Activated T-helper 1 cell treated with anti-CD3 and anti-CD28 coated beads, Interleukin-12 subunit alpha, Interleukin-12 subunit beta, Interleukin-2, Interleukin-4 antibody, amounts not matched to agents 30 ng/mL and 10 ng/mL and 1 ng/mL, durations not matched to agents 14 hours and 24 hours and 36 hours (primary cell): ENCODE data around the gene XRRA1. TPM values are rescaled to one million over a fixed set of nuclear protein-coding genes. Genes with fewer than 3 reads are reported as not detected.

Experiments used
- DNase-seq: peaks from one replicate; pipeline ENCODE4 v3.0.0; 2021; ENCODE audit warnings: low spot score
- H3K27ac Mint-ChIP-seq: one replicate; pipeline ENCODE4 v1.8.0; 2021; ENCODE audit warnings: mild to moderate bottlenecking, mixed read lengths
- H3K27me3 Mint-ChIP-seq: one replicate; pipeline ENCODE4 v1.8.0; 2022; ENCODE audit warnings: mild to moderate bottlenecking, moderate library complexity, mixed read lengths; ENCODE audit not compliant: insufficient read depth
- H3K36me3 Mint-ChIP-seq: one replicate; pipeline ENCODE4 v1.8.0; 2021; ENCODE audit warnings: low read depth, mixed read lengths
- H3K4me1 Mint-ChIP-seq: one replicate; pipeline ENCODE4 v1.8.0; 2021; ENCODE audit warnings: low read depth, mixed read lengths
- H3K4me3 Mint-ChIP-seq: one replicate; pipeline ENCODE4 v1.8.0; 2021; ENCODE audit warnings: mild to moderate bottlenecking, moderate library complexity, mixed read lengths
- H3K9me3 Mint-ChIP-seq: one replicate; pipeline ENCODE4 v1.8.0; 2021; ENCODE audit warnings: mixed read lengths
- intact Hi-C: fragments of 100-400 bp; cut with micrococcal nuclease; formaldehyde crosslinking; loops from one replicate; pipeline ENCODE4 v1.15.1; 2024
- total RNA-seq: library from RNA; stranded (reverse); gene quantifications from 2 replicates; pipeline ENCODE4 v1.2.3, GENCODE V29; 2022

Gene XRRA1
- total RNA-seq, 1 donor from 2014 or later, result 9.0 TPM

DNA sequence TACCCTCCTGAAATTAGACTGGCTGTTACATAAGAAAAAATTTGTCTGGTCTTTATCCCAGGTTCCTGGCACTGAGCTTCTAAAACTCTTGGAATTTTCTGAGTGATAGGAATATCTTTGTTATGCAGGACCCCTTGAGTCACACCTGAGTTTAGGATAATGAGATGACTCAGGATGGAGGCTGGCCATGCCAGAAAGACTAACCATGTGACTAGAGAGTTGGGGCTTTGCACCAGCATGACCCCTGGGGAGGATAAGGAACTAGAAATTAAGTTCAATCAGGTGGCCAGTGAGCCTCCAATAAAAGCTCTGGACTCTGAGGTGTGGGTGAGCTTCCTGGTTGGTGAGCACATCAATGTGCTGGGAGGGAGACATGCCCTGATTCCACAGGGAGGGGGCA lies 88.1 kb downstream of the XRRA1 start:
- intact Hi-C loops, result no loop called here
- Mint-ChIP-seq H3K27ac (no peak overlapping the region), H3K27me3 (no peaks in the 10 kb centered on the region), H3K36me3 (peaks cover 80% of the 10 kb centered on the region), H3K4me3 (no peak overlapping the region), H3K9me3 (peaks cover 33% of the 10 kb centered on the region), H3K4me1 (peaks cover 7% of the 10 kb centered on the region)
- DNase-seq, result no peak

DNA sequence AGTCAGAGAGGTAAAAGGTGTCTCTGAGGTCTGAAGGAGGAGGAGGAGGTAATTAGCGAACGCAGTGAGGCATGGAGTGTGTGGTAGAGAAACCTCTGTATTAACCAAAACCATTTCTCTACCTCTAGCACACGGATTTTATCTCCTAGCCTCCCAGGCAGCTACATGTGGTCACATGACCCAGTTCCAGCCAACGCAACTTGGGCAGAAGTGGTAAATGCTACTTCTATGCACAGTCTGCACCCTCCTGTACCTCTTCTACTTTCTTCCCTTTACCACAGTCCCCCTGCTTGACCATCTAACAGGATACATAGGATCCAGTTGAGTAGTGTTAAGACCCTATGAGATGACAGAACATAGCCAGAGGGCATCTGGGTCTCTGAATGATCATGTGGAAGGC lies 95.7 kb downstream of the XRRA1 start:
- no peaks in the 10 kb centered on the region for H3K4me1 Mint-ChIP-seq
- no peak overlapping the region for H3K27ac Mint-ChIP-seq
- H3K27me3 Mint-ChIP-seq, result no peaks in the 10 kb centered on the region
- peaks cover 38% of the 10 kb centered on the region for H3K36me3 Mint-ChIP-seq
- H3K4me3 Mint-ChIP-seq, result no peak overlapping the region
- H3K9me3 Mint-ChIP-seq, result no peaks in the 10 kb centered on the region
- intact Hi-C loops, result no loop called here
- DNase-seq, result no peak

DNA sequence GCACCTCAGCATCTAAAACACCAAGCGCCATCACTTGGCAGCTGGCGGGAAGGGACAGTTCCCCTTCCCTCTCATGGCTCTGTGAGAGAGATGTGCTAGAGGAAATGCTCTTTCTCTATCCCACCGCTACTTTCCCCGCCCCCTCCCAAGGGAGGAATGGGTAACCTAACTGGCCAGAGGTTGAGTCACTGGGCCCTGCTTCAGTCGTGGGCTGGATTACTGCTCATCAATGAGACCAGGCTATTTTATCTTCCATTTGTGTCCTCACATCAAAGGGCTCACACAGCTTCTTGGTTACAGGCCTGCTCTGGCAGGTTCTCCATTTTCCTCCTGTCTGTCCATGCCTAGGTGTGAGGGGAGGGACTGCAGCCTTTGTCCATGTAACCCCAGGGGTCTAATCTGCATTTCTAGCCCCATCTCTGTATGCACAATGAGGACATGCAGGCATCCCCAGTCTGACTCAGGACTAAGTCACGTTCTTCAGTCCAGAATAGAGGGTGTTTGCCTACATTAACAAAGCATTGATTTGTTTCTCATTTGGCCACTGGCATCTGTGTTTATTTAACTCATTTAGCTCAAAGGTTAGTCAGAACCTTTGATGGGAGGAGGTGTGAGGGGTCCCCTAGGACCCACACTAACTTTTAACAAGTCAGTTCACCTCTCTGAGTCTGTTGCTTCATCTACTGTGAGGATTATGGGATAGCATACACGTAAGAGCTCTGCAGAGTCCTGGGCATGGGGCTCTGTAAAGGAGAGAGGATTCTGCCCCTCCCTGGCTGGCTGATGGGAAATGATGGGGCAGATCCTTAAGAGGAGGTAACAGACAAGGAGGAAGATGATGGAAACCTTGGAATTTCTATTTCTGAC lies 99.1 kb downstream of the XRRA1 start:
- intact Hi-C loops, result no loop called here
- Mint-ChIP-seq H3K4me1 (no peaks in the 10 kb centered on the region), H3K4me3 (no peak overlapping the region), H3K27ac (no peak overlapping the region), H3K9me3 (no peaks in the 10 kb centered on the region), H3K36me3 (peaks cover 21% of the 10 kb centered on the region), H3K27me3 (no peaks in the 10 kb centered on the region)
- no peak for DNase-seq

DNA sequence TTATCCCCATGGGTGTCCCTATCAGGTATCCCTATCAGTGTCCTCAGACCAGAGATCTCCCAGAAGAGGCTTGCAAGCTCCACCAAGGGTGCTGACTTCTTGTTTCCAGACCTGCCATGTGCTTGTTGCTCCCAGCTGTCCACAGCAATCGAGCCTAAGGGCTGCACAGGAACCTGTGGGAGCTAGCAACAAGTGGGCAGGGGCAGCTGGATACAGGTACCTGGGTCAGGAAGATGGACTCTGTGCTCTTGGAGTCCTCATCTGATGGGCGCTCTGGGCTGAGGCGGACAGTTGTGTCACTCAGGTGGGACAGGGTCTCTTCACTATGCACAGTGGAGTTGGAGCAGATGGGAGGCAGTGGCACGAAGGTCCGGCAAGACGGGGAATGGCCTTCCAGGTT lies 101.0 kb downstream of the XRRA1 start:
- no peak overlapping the region for H3K4me3 Mint-ChIP-seq
- peaks cover 27% of the 10 kb centered on the region for H3K36me3 Mint-ChIP-seq
- no peaks in the 10 kb centered on the region for H3K27me3 Mint-ChIP-seq
- H3K4me1 Mint-ChIP-seq, result no peaks in the 10 kb centered on the region
- DNase-seq, result no peak
- H3K9me3 Mint-ChIP-seq, result no peaks in the 10 kb centered on the region
- intact Hi-C loops, result no loop called here
- H3K27ac Mint-ChIP-seq, result no peak overlapping the region

DNA sequence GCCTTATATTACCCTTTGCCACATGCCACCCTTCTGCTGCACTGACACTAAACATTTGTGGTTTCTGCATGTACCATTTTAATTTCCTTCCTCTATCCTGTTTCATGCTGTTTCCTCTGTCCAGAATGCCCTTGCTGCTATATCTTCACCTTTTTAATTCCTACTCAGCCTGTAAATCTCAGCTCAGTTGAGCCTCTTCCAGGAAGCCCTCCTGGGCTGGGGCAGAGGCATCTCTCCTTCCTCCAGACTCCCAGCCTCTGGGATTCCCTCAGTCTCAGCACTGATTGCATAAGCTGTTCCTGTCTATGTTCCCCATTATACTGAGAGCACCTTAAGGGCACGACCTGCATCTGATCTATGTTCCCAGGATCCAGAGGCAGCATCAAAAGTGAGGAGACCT lies 101.5 kb downstream of the XRRA1 start:
- intact Hi-C loops, result no loop called here
- H3K27me3 Mint-ChIP-seq, result no peaks in the 10 kb centered on the region
- H3K4me3 Mint-ChIP-seq, result no peak overlapping the region

DNA sequence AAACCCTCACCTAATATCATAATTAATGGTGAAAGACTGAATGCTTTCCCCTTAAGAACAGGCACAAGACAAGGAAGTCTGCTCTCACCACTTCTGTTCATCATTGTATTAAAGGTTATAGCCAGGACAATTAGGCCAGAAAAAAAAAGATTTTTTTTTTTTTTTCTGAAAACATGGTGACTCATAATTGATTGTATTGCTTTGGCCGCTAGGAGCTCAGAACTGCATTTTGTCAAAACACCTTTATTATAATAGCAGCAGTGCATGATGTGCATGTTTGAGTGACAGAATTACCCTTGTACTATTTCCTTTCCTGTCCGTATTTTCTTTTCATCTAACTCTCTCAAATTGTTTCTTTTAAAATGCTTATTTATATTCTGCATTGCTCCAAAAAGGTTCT lies 102.1 kb downstream of the XRRA1 start:
- no peak for DNase-seq
- peaks cover 23% of the 10 kb centered on the region for H3K36me3 Mint-ChIP-seq
- no peaks in the 10 kb centered on the region for H3K4me1 Mint-ChIP-seq
- no peak overlapping the region for H3K27ac Mint-ChIP-seq
- no peaks in the 10 kb centered on the region for H3K9me3 Mint-ChIP-seq
- H3K4me3 Mint-ChIP-seq, result no peak overlapping the region
- intact Hi-C loops, result no loop called here
- no peaks in the 10 kb centered on the region for H3K27me3 Mint-ChIP-seq

More for the DNA sequence above, 101.5 kb downstream of the XRRA1 start:
- no peaks in the 10 kb centered on the region for H3K9me3 Mint-ChIP-seq
- H3K27ac Mint-ChIP-seq, result no peak overlapping the region
- H3K4me1 Mint-ChIP-seq, result no peaks in the 10 kb centered on the region
- peaks cover 26% of the 10 kb centered on the region for H3K36me3 Mint-ChIP-seq
- no peak for DNase-seq

DNA sequence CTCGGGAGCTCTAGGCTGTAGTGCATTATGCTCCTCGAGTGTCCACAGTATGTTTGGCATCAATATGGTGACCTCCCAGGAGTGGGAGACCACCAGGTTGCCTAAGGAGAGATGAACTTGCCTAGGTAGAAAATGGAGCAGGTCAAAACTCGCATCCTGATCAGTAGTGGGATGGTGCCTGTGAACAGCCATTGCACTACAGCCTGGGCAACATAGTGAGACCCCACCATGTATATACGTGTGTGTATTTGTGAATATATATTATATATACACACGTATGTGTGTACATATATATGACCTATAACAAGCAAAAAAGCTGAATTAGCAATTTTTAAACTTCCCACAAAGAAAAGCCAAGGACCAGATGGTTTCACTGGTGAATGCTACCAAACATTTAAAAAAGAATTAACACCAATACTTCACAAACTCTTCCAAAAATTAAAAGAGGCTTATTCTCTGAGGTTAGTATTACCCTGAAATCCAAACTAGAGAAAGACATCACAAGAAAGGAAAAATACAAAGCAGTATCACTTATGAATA lies 102.8 kb downstream of the XRRA1 start:
- intact Hi-C loops, result no loop called here
- DNase-seq, result no peak
- H3K27me3 Mint-ChIP-seq, result no peaks in the 10 kb centered on the region
- no peak overlapping the region for H3K27ac Mint-ChIP-seq
- no peak overlapping the region for H3K4me3 Mint-ChIP-seq
- H3K9me3 Mint-ChIP-seq, result no peaks in the 10 kb centered on the region
- H3K36me3 Mint-ChIP-seq, result peaks cover 25% of the 10 kb centered on the region
- H3K4me1 Mint-ChIP-seq, result no peaks in the 10 kb centered on the region

DNA sequence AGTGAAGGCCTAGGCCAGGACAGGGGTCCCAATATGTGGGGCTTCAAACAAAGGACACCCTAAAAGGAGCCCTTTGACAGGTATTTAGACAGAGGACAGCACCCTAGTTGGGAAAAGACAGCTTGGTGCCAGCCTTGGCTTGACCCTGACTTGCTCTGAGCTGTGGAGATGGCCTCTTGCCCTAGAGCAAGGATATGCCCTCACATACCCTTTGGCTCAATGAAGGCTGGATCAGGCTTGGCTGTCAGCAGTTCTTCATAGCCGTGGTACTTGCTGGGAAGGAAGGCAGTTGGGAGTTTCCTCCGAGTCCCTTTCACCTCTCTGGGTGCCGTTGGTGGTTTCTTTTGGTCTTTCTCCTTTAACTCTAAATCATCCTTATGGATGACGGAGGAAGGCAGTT lies 104.0 kb downstream of the XRRA1 start:
- H3K36me3 Mint-ChIP-seq, result peaks cover 26% of the 10 kb centered on the region
- DNase-seq, result no peak
- no peak overlapping the region for H3K4me3 Mint-ChIP-seq
- no peaks in the 10 kb centered on the region for H3K4me1 Mint-ChIP-seq
- no peaks in the 10 kb centered on the region for H3K9me3 Mint-ChIP-seq
- H3K27ac Mint-ChIP-seq, result no peak overlapping the region
- intact Hi-C loops, result no loop called here
- H3K27me3 Mint-ChIP-seq, result no peaks in the 10 kb centered on the region

DNA sequence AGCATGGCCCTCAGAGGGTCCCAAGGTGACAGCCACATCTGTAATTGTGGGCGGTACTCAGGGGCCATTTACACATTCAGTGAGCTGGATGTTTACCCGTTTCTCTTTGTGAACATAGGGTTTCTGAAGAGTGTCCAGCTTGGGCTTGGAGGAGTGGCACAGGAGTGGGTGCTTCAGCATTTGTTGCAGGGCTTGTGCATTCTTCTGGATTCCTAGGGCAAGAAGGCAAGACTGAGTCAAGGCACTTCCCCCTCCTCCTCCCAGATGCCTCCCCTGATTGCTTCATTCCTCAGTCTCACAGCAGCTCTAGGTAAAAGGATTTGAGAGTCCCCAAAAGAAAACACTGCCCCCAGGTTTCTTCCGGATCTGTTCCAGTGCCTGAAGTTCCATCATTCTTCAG lies 104.8 kb downstream of the XRRA1 start:
- H3K36me3 Mint-ChIP-seq, result peaks cover 26% of the 10 kb centered on the region
- no peaks in the 10 kb centered on the region for H3K9me3 Mint-ChIP-seq

DNA sequence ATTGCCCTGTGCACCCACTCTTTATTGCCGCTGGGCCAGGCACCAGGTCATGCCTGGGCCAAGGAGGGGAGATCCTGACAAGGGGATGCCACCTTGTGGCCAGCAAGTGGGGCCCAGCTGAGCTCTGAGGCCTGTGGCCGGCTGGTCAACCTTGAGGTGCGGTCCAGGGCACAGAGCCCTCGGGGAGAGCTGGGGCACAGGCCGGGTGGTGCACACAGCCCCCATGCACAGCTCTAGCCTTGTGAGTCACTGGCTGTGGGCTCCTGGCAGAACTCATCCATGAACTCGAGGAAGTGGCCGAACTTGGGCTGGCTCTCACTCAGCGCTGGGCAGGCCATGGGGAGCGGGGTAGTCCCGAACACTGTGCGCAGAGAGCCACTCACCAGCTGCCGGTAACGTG lies 105.9 kb downstream of the XRRA1 start:
- Mint-ChIP-seq H3K36me3 (peaks cover 26% of the 10 kb centered on the region), H3K4me3 (no peak overlapping the region), H3K27ac (no peak overlapping the region), H3K9me3 (no peaks in the 10 kb centered on the region), H3K4me1 (peaks cover 3% of the 10 kb centered on the region), H3K27me3 (no peaks in the 10 kb centered on the region)
- DNase-seq, result no peak
- intact Hi-C loops, result no loop called here

More for the DNA sequence above, 104.8 kb downstream of the XRRA1 start:
- no peak for DNase-seq
- no peaks in the 10 kb centered on the region for H3K4me1 Mint-ChIP-seq
- intact Hi-C loops, result no loop called here
- H3K27ac Mint-ChIP-seq, result no peak overlapping the region
- no peak overlapping the region for H3K4me3 Mint-ChIP-seq
- H3K27me3 Mint-ChIP-seq, result no peaks in the 10 kb centered on the region

DNA sequence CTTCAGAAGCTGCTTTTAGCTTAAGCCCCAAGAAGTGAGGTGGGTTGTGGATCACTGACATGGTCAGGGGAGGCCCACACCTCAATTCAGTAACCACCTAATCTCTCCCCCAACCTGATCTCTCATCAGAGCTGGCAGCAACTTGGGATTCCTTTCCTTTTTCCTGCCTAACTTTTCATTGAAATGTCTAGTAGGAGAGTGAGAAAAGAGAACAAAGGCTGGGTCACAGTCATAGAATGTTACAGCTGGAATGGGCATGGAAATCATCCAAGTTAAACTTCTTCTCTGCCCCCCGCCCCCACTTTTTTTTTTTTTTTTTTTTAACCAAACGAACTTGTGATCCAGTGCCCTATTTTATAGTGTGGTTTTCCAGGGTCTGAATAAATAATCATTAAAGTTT lies 108.4 kb downstream of the XRRA1 start:
- intact Hi-C loops, result no loop called here
- Mint-ChIP-seq H3K36me3 (peaks cover 35% of the 10 kb centered on the region), H3K27ac (no peak overlapping the region), H3K9me3 (no peaks in the 10 kb centered on the region), H3K4me3 (no peak overlapping the region), H3K4me1 (peaks cover 4% of the 10 kb centered on the region), H3K27me3 (no peaks in the 10 kb centered on the region)
- DNase-seq, result no peak

DNA sequence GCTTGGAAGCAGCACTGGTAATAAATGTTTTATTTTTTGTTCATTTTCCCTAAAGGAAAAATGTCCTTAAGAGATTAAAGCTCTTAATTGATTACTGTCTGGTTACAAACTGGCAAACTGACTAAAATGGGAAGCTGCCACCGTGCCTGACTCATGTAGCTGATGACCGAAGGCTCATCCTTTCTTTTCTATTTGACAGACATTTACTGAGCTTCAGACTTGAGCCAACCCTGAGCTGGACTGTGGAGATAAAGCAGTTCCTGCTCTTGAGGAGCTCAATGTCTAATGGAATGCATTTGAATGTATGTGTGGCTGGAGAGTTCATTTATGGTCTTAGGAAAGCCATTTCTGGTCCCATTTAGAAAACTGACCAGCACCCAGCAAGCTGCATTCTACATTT lies 108.9 kb downstream of the XRRA1 start:
- Mint-ChIP-seq H3K36me3 (peaks cover 34% of the 10 kb centered on the region), H3K4me3 (no peak overlapping the region), H3K27me3 (no peaks in the 10 kb centered on the region), H3K9me3 (no peaks in the 10 kb centered on the region), H3K4me1 (peaks cover 4% of the 10 kb centered on the region), H3K27ac (no peak overlapping the region)
- intact Hi-C loops, result no loop called here
- DNase-seq, result no peak

DNA sequence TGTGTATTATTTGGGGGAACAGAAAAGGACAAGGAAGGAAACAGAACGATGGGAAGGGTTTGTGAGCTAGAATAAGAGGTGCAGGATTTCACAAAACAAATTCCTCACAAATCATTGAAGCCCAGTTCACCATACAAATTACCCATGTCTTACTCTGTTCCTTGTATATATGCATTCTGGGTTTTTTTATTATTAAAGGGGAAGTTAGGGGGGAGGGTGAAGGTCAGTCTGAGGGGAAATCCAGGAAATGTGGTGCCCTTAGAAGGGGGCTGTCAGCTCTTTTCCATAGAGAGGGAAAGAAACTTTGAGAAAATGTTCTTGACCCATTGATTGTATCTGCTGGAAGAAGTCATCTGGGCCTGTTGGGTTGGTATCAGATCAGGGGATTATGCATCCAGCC lies 109.4 kb downstream of the XRRA1 start:
- intact Hi-C loops, result no loop called here
- H3K36me3 Mint-ChIP-seq, result peaks cover 35% of the 10 kb centered on the region
- H3K4me1 Mint-ChIP-seq, result peaks cover 4% of the 10 kb centered on the region
- H3K4me3 Mint-ChIP-seq, result no peak overlapping the region
- H3K27ac Mint-ChIP-seq, result no peak overlapping the region
- no peaks in the 10 kb centered on the region for H3K27me3 Mint-ChIP-seq
- DNase-seq, result no peak
- H3K9me3 Mint-ChIP-seq, result no peaks in the 10 kb centered on the region
